ENCODE results near the gene ALX1. TPM values are rescaled to one million over a fixed set of nuclear protein-coding genes. Genes with fewer than 3 reads are reported as not detected.

ALX1 gene
- total RNA-seq, 1 donor: 1.3 TPM

- H3K4me3 ChIP-seq (ENCODE audit: low read depth, low read length): no peak overlapping the region
- TF ChIP-seq, protein P1, sequence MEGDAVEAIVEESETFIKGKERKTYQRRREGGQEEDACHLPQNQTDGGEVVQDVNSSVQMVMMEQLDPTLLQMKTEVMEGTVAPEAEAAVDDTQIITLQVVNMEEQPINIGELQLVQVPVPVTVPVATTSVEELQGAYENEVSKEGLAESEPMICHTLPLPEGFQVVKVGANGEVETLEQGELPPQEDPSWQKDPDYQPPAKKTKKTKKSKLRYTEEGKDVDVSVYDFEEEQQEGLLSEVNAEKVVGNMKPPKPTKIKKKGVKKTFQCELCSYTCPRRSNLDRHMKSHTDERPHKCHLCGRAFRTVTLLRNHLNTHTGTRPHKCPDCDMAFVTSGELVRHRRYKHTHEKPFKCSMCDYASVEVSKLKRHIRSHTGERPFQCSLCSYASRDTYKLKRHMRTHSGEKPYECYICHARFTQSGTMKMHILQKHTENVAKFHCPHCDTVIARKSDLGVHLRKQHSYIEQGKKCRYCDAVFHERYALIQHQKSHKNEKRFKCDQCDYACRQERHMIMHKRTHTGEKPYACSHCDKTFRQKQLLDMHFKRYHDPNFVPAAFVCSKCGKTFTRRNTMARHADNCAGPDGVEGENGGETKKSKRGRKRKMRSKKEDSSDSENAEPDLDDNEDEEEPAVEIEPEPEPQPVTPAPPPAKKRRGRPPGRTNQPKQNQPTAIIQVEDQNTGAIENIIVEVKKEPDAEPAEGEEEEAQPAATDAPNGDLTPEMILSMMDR (IDR thresholded peaks at IDR 0.05; ENCODE audit: insufficient read depth, low read depth, low read length): no peak
- no peak for DNase-seq (ENCODE audit: low read depth)
These were observed 16.3 kb downstream of the ALX1 start for GRCh38 chr12:85296362-85296761.

GRCh38 chr12:85299053-85299452, 19.0 kb downstream of the ALX1 start:
- TF ChIP-seq, protein P1 (IDR thresholded peaks at IDR 0.05; ENCODE audit: insufficient read depth, low read depth, low read length): no peak
- no peak for DNase-seq (ENCODE audit: low read depth)

GRCh38 chr12:85301051-85301450, 21.0 kb downstream of the ALX1 start:
- no peak overlapping the region for H3K4me3 ChIP-seq (ENCODE audit: low read depth, low read length)
- DNase-seq (ENCODE audit: low read depth): no peak
- TF ChIP-seq, protein P1 (IDR thresholded peaks at IDR 0.05; ENCODE audit: insufficient read depth, low read depth, low read length): no peak

More at GRCh38 chr12:85299053-85299452, 19.0 kb downstream of the ALX1 start:
- H3K4me3 ChIP-seq (ENCODE audit: low read depth, low read length): no peak overlapping the region

GRCh38 chr12:85308374-85308773, 28.4 kb downstream of the ALX1 start:
- no peak for DNase-seq (ENCODE audit: low read depth)
- TF ChIP-seq, protein P1 (IDR thresholded peaks at IDR 0.05; ENCODE audit: insufficient read depth, low read depth, low read length): no peak
- H3K4me3 ChIP-seq (ENCODE audit: low read depth, low read length): no peak overlapping the region

DNA sequence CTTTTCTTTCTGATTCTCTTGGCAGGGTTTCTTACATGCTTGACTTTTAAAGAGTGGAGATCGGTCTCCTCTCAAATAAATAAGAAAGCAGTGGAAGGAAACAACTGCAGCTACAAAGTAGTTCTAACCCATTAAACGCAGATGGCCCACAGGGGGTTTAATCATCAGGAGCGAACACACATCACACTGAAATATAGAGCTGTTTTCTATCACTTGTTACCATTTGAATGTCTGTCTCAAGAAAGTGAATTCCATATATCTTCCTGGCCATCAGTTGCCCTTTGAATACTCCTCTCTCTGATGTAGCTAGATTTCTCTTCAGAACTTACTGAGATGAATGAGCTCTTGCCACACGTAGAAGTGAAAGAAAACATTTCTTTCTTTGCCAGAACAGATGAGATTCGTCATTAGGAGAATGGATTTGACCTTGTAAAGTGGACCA, 29.1 kb downstream of the ALX1 start:
- no peak overlapping the region for H3K4me3 ChIP-seq (ENCODE audit: low read depth, low read length)
- TF ChIP-seq, protein P1 (IDR thresholded peaks at IDR 0.05; ENCODE audit: insufficient read depth, low read depth, low read length): no peak
- DNase-seq (ENCODE audit: low read depth): no peak

DNA sequence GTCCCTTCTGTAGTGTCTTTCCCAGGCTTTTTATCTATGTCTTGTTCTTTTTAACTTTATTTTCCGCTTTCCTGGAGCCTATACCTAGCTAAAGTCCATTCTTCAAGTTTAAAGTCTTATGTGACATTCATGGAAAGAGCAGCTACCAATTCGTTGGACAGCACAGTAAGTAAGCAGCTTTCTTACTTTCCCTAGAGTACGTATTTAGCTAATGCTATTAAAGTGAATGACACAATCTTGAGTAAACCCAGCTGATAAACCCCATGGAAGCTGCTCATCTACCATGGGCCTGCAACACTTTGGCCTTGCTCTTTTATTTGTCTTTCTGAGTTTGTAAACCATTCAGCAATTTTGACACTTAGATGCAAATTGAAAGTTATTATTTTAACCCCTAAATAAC, 30.0 kb downstream of the ALX1 start:
- TF ChIP-seq, protein P1 (IDR thresholded peaks at IDR 0.05; ENCODE audit: insufficient read depth, low read depth, low read length): no peak
- DNase-seq (ENCODE audit: low read depth): no peak
- no peak overlapping the region for H3K4me3 ChIP-seq (ENCODE audit: low read depth, low read length)

DNA sequence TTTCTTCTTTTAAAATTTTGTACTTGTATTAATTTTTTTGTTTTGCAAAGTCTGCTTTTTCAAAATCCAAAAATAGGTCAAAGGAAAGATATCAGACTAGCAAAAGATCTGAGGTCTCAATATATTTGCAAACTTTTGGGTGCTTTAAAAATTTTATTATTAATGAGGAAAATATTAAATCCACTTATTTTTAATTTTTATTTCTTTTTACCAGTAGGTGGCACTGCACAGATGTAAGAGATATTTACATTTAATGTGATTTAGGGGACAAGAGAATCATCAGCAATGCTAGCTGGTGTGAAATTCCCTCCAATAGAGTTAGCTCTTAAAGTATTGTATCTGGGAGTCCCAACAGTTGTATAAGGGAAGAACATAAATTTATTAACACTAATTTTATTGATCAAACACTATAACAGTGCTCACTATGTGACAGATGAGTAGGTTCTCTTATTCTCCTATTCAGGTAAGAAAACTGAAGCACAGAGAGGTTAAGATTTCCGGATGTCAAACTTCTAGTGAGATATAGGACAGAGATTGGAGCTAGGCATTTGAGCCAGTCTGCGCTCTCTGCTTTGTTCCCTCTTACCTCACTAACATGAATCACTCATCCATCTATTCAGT, 30.5 kb downstream of the ALX1 start:
- DNase-seq (ENCODE audit: low read depth): peak; percentile 28
- TF ChIP-seq, protein P1 (IDR thresholded peaks at IDR 0.05; ENCODE audit: insufficient read depth, low read depth, low read length): peak; percentile 33

GRCh38 chr12:85317866-85318636, 38.0 kb downstream of the ALX1 start:
- H3K4me3 ChIP-seq (ENCODE audit: low read depth, low read length): peak overlapping the region; percentile 54
- peak; percentile 7 for DNase-seq (ENCODE audit: low read depth)

More for the DNA sequence above, 30.5 kb downstream of the ALX1 start:
- H3K4me3 ChIP-seq (ENCODE audit: low read depth, low read length): no peak overlapping the region

Data from fibroblast of villous mesenchyme (primary cell).